GM10248 (cell line): Measurements from ENCODE around the gene ETV4.

Source experiments
- CTCF ChIA-PET: fragments of 300-600 bp; sonication (Branson Sonifier 250); formaldehyde crosslinking; extraction: SDS; loops from one replicate; lab custom pipeline; 2021; ENCODE audit warnings: antibody characterized with exemption; lab: Yijun Ruan, JAX
- POLR2A ChIA-PET: fragments of 350-650 bp; sonication (Branson Sonifier 250); formaldehyde crosslinking; extraction: SDS; loops from one replicate; lab custom pipeline; 2020; ENCODE audit warnings: antibody characterized with exemption; lab: Yijun Ruan, JAX
- DNase-seq: peaks from one replicate; pipeline ENCODE4 v3.0.0; 2012; ENCODE audit errors: extremely low spot score
- CTCF ChIP-seq: IDR thresholded peaks from 2 replicates; pipeline ENCODE4 v1.5.1; 2012; ENCODE audit warnings: mild to moderate bottlenecking, low read depth; ENCODE audit errors: extremely low read depth, missing control alignments, control extremely low read depth

Gene ETV4

GRCh38 chr17:43563600-43564594 is 17.8 kb upstream of the ETV4 start:
- DNase-seq, result no peak
- CTCF ChIA-PET, result interaction anchor here (0.8 kb wide), 1 partner anchor 170 kb away, joined by 3 read pairs; no protein-coding TSS in a partner anchor
- POLR2A ChIA-PET, result no interaction called here
- TF ChIP-seq CTCF, result no peak

- DNase-seq, result no peak
- CTCF ChIA-PET, result interaction anchor here (0.8 to 1.8 kb wide), 7 partner anchors 14 to 204 kb away, joined by 3 to 9 read pairs (median 3); no protein-coding TSS in a partner anchor
- POLR2A ChIA-PET, result no interaction called here
- TF ChIP-seq CTCF, result no peak
Observed at GRCh38 chr17:43562679-43563599, 16.8 kb upstream of the ETV4 start.

- ChIA-PET POLR2A (no interaction called here), CTCF (interaction anchor here (1.1 to 1.7 kb wide), 3 partner anchors 14 to 113 kb away, joined by 3 to 5 read pairs (median 3); no protein-coding TSS in a partner anchor)
- no peak for TF ChIP-seq CTCF
- no peak for DNase-seq
Observed at GRCh38 chr17:43560461-43561427, 14.6 kb upstream of the ETV4 start.

GRCh38 chr17:43559161-43559816 is 13.1 kb upstream of the ETV4 start:
- TF ChIP-seq CTCF, result no peak
- no peak for DNase-seq
- ChIA-PET CTCF (interaction anchor here (1.2 to 1.9 kb wide), 4 partner anchors 15 to 135 kb away, joined by 3 to 5 read pairs (median 4); no protein-coding TSS in a partner anchor), POLR2A (no interaction called here)

GRCh38 chr17:43558805-43559160 is 12.6 kb upstream of the ETV4 start:
- TF ChIP-seq CTCF, result no peak
- POLR2A ChIA-PET, result no interaction called here
- CTCF ChIA-PET, result interaction anchor here (0.9 to 1.9 kb wide), 3 partner anchors 17 to 136 kb away, joined by 3 to 5 read pairs (median 4); no protein-coding TSS in a partner anchor
- no peak for DNase-seq
